Measurements from ENCODE around the gene PRPF39. TPM values are rescaled to one million over a fixed set of nuclear protein-coding genes. Genes with fewer than 3 reads are reported as not detected.
"Not testable (repeated sequence)": the region's sequence is repeated elsewhere in the genome, so short reads cannot be mapped to it uniquely, and the experiment has no call there.

The PRPF39 gene
- total RNA-seq, 1 donor from 2014 or later = 46.7 TPM

DNA sequence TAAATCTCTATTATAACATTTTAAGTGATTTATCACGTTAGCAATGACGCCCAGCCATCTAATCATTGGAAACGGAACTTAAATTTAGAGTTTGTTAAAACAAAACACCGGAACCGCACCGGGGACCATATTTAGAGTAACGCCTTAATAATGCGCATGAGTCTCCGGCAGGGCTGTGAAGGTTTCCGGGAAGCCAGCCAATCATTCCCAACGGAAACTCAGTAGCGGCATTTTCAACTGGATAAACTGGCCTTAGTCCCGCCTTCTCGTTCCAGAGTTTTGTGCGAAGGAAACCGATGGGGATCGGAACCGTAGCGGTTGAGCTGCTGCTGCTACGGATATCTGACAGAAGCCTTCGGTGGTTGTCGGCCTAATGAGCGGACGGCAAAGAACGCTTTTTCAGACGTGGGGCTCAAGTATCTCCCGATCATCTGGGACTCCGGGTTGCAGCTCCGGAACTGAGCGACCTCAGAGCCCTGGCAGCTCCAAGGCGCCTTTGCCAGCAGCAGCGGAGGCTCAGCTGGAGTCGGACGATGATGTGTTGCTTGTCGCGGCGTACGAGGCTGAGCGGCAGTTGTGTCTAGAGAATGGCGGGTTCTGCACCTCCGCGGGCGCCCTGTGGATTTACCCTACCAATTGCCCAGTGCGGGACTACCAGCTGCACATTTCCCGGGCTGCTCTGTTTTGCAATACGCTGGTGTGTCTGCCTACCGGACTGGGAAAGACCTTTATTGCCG lies 51.9 kb downstream of the PRPF39 start, which contains the start of gene FANCM:
Gene FANCM (plus strand): TSS at position 272 of the 737 bp plus-strand sequence. CDS start 102 bp downstream, at position 374.
- DNase-seq = peak; percentile 78
- TF ChIP-seq, protein P1, sequence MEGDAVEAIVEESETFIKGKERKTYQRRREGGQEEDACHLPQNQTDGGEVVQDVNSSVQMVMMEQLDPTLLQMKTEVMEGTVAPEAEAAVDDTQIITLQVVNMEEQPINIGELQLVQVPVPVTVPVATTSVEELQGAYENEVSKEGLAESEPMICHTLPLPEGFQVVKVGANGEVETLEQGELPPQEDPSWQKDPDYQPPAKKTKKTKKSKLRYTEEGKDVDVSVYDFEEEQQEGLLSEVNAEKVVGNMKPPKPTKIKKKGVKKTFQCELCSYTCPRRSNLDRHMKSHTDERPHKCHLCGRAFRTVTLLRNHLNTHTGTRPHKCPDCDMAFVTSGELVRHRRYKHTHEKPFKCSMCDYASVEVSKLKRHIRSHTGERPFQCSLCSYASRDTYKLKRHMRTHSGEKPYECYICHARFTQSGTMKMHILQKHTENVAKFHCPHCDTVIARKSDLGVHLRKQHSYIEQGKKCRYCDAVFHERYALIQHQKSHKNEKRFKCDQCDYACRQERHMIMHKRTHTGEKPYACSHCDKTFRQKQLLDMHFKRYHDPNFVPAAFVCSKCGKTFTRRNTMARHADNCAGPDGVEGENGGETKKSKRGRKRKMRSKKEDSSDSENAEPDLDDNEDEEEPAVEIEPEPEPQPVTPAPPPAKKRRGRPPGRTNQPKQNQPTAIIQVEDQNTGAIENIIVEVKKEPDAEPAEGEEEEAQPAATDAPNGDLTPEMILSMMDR (IDR thresholded peaks at IDR 0.05; ENCODE audit: partially characterized antibody, unreplicated experiment) = no peak
- Mint-ChIP-seq H3K36me3 (ENCODE audit: unreplicated experiment) (no peaks in the 10 kb centered on the region), H3K27ac (ENCODE audit: unreplicated experiment) (peak within 1 kb of the TSS; percentile 97), H3K4me1 (ENCODE audit: low read depth, unreplicated experiment) (peaks cover 14% of the 10 kb centered on the region), H3K4me3 (ENCODE audit: unreplicated experiment) (peak within 1 kb of the TSS; percentile 100), H3K27me3 (ENCODE audit: unreplicated experiment) (no peaks in the 10 kb centered on the region), H3K9me3 (ENCODE audit: unreplicated experiment) (peaks cover 8% of the 10 kb centered on the region)

DNA sequence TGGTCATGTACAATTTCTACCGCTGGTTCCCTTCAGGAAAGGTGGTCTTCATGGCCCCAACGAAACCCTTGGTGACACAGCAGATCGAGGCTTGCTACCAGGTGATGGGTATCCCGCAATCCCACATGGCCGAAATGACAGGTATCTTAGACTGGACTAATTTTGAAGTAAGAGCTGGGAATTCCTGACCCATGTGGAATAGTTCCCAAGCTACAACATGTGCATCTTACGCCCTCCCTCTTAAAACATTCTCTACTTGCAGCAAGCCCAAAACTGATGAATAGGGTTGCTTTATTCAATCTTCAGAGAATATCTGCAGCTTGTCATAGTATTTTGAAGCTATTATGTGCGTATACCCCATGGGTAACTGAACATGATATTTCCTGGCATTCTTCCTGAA lies 52.5 kb downstream of the PRPF39 start:
- peak overlapping the region; percentile 69 for H3K27ac Mint-ChIP-seq (ENCODE audit: unreplicated experiment)
- TF ChIP-seq, protein P1 (IDR thresholded peaks at IDR 0.05; ENCODE audit: partially characterized antibody, unreplicated experiment) = no peak
- H3K27me3 Mint-ChIP-seq (ENCODE audit: unreplicated experiment) = no peaks in the 10 kb centered on the region
- H3K4me1 Mint-ChIP-seq (ENCODE audit: low read depth, unreplicated experiment) = peaks cover 14% of the 10 kb centered on the region
- H3K9me3 Mint-ChIP-seq (ENCODE audit: unreplicated experiment) = peaks cover 8% of the 10 kb centered on the region
- no peak for DNase-seq
- no peaks in the 10 kb centered on the region for H3K36me3 Mint-ChIP-seq (ENCODE audit: unreplicated experiment)
- H3K4me3 Mint-ChIP-seq (ENCODE audit: unreplicated experiment) = peak overlapping the region; percentile 100

DNA sequence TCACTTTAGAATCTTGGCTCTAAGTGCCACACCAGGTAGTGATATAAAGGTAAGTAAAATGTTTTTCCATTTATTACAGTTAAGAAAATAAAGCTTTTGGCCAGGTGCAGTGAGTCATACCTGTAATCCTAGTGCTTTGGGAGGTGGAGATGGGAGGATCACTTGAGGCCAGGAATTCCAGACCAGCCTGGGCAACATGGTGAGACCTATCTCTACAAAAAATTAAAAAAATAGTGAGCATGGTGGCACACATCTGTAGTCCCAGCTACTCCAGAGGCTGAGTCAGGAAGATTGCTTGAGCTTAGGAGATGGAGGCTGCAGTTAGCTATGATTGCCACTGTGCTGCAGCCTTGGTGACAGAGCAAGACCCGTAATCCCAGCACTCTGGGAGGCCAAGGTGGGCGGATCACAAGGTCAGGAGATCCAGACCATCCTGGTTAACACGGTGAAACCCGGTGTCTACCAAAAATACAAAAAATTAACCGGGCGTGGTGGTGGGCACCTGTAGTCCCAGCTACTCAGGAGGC lies 56.8 kb downstream of the PRPF39 start:
- Mint-ChIP-seq H3K9me3 (ENCODE audit: unreplicated experiment) (no peaks in the 10 kb centered on the region), H3K27me3 (ENCODE audit: unreplicated experiment) (no peaks in the 10 kb centered on the region), H3K27ac (ENCODE audit: unreplicated experiment) (no peak overlapping the region), H3K36me3 (ENCODE audit: unreplicated experiment) (no peaks in the 10 kb centered on the region), H3K4me1 (ENCODE audit: low read depth, unreplicated experiment) (peaks cover 12% of the 10 kb centered on the region), H3K4me3 (ENCODE audit: unreplicated experiment) (no peak overlapping the region)
- no peak for DNase-seq
- TF ChIP-seq, protein P1 (IDR thresholded peaks at IDR 0.05; ENCODE audit: partially characterized antibody, unreplicated experiment) = no peak

DNA sequence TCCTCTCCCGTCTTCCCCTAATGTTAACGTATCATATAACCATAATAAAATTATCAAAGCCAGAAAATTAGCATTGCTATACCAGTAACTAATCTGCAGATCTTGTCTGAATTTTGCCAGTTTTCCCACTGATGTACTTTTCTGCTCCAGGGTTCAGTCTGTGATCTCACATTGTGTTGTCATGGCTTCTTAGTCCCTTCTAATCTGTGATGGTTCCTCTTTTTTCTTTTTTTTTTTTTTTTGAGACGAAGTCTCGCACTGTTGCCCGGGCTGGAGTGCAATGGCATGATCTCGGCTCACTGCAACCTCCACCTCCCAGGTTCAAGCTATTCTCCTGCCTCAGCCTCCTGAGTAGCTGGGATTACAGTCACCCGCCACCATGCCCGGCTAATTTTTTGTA lies 58.2 kb downstream of the PRPF39 start:
- H3K36me3 Mint-ChIP-seq (ENCODE audit: unreplicated experiment); H3K9me3 Mint-ChIP-seq (ENCODE audit: unreplicated experiment); H3K4me1 Mint-ChIP-seq (ENCODE audit: low read depth, unreplicated experiment); H3K27ac Mint-ChIP-seq (ENCODE audit: unreplicated experiment); DNase-seq; H3K4me3 Mint-ChIP-seq (ENCODE audit: unreplicated experiment); H3K27me3 Mint-ChIP-seq (ENCODE audit: unreplicated experiment): not testable (repeated sequence)

DNA sequence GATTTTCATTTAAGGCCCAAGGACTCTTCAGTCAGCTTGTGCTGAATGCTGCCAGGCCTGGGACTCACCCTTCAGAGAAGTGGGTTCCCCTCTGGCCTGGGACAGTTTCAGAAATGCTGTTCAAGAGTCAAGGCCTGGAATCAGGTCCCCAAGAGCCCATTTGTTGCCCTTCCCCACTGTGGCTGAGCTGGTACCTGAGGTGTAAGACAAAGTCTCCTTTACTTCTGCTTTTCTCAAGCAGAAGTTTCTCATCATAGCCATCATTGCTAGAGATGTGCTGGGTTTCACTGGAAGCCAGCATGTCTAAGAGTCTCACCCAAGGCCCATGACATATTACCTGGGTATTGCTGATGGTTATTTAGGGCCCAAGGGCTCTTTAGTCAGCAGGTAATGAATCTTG lies 60.7 kb downstream of the PRPF39 start:
- Mint-ChIP-seq H3K27me3 (ENCODE audit: unreplicated experiment) (peaks cover 2% of the 10 kb centered on the region), H3K36me3 (ENCODE audit: unreplicated experiment) (no peaks in the 10 kb centered on the region), H3K9me3 (ENCODE audit: unreplicated experiment) (peaks cover 2% of the 10 kb centered on the region), H3K27ac (ENCODE audit: unreplicated experiment) (no peak overlapping the region), H3K4me1 (ENCODE audit: low read depth, unreplicated experiment) (no peaks in the 10 kb centered on the region), H3K4me3 (ENCODE audit: unreplicated experiment) (no peak overlapping the region)
- DNase-seq = no peak
- TF ChIP-seq, protein P1 (IDR thresholded peaks at IDR 0.05; ENCODE audit: partially characterized antibody, unreplicated experiment) = no peak

Data from glutamatergic neuron (in vitro differentiated cells).